T-helper 1 cell treated with Interleukin-12 subunit alpha and Interleukin-12 subunit beta and Interleukin-4 antibody, amounts not matched to agents 30 ng/mL and 1 ng/mL, for 36 hours (primary cell): ENCODE data around the gene ILK. TPM values are rescaled to one million over a fixed set of nuclear protein-coding genes. Genes with fewer than 3 reads are reported as not detected.

ENCODE experiments used
- intact Hi-C: fragments of 100-400 bp; cut with micrococcal nuclease; formaldehyde crosslinking; loops from one replicate; pipeline ENCODE4 v1.15.1; 2024
- total RNA-seq: library from RNA; stranded (reverse); gene quantifications from 2 replicates; pipeline ENCODE4 v1.2.3, GENCODE V29; 2022

Gene ILK
- total RNA-seq, 1 donor from 2014 or later, result 136 TPM

- intact Hi-C loops, result no loop called here
Observed at GRCh38 chr11:6654281-6655019, 50.9 kb downstream of the ILK start.

- intact Hi-C loops, result no loop called here
Observed at GRCh38 chr11:6655020-6655789, 51.6 kb downstream of the ILK start.

- intact Hi-C loops, result no loop called here
Observed at GRCh38 chr11:6655790-6656583, 52.4 kb downstream of the ILK start, which contains the start of gene DCHS1. Gene DCHS1 (minus strand): TSS chr11:6655809. CDS start chr11:6641613, 14,196 bp downstream.

- intact Hi-C loops, result no loop called here
Observed at GRCh38 chr11:6656584-6656915, 53.0 kb downstream of the ILK start.

GRCh38 chr11:6656936-6657335 is 53.4 kb downstream of the ILK start:
- intact Hi-C loops, result no loop called here

- intact Hi-C loops, result no loop called here
Observed at GRCh38 chr11:6657346-6657745, 53.8 kb downstream of the ILK start.

GRCh38 chr11:6658647-6659046 is 55.1 kb downstream of the ILK start:
- intact Hi-C loops, result loop anchor here (1.0 kb wide), 1 partner anchor 9 kb away; no protein-coding TSS in a partner anchor

Other genes starting within 250 kb of the ILK start
- 50.9 and 52.6 TPM in 2 replicates for gene SMPD1, start 213.3 kb upstream of the ILK start, total RNA-seq
- gene APBB1, start 184.7 kb upstream of the ILK start, total RNA-seq, result 45.5 and 46.9 TPM in 2 replicates
- gene HPX, start 162.8 kb upstream of the ILK start, total RNA-seq, result 0.51 TPM in 1 of 2 replicates, not detected in the other
- 4.6 and 5.5 TPM in 2 replicates for gene TRIM3, start 129.8 kb upstream of the ILK start, total RNA-seq
- gene ARFIP2, start 122.4 kb upstream of the ILK start, total RNA-seq, result 44.7 and 49.3 TPM in 2 replicates
- gene TIMM10B, start 122.3 kb upstream of the ILK start, total RNA-seq, result 29.4 and 30.9 TPM in 2 replicates
- 23.2 and 26.1 TPM in 2 replicates for gene DNHD1, start 106.5 kb upstream of the ILK start, total RNA-seq
- gene RRP8, start 158 bp upstream of the ILK start, total RNA-seq, result 27.3 and 28.2 TPM in 2 replicates
- 132 and 150 TPM in 2 replicates for gene TAF10, start 8.4 kb downstream of the ILK start, total RNA-seq
- gene TPP1, start 15.6 kb downstream of the ILK start, total RNA-seq, result 94.4 and 95.9 TPM in 2 replicates
- gene DCHS1, start 52.0 kb downstream of the ILK start, total RNA-seq, result 0.32 and 0.37 TPM in 2 replicates
- 51.0 and 62.6 TPM in 2 replicates for gene MRPL17, start 79.6 kb downstream of the ILK start, total RNA-seq
- 0.41 TPM in 1 of 2 replicates, not detected in the other for gene OR2AG2, start 168.2 kb downstream of the ILK start, total RNA-seq
- not detected in 2 replicates for gene OR2AG1, start 179.2 kb downstream of the ILK start, total RNA-seq
- 0.05 and 0.12 TPM in 2 replicates for gene OR6A2, start 195.9 kb downstream of the ILK start, total RNA-seq
- gene OR10A5, start 241.9 kb downstream of the ILK start, total RNA-seq, result not detected in 2 replicates